H1 (cell line): ENCODE measurements around the gene CTNND2.

Experiments used
- CHD1 ChIP-seq: IDR thresholded peaks from 2 replicates; pipeline ENCODE4 v1.6.1; 2012; ENCODE audit warnings: low read depth, low read length, improper control_type of control experiment
- NRF1 ChIP-seq: IDR thresholded peaks from 2 replicates; pipeline ENCODE4 v1.6.1; 2011; ENCODE audit warnings: mild to moderate bottlenecking, low read depth, low read length, improper control_type of control experiment
- POLR2A ChIP-seq, 2 experiments: IDR thresholded peaks; 1 replicate in 1 of 2; 2 replicates in 1 of 2; pipeline ENCODE4 v1.6.1; 2011; ENCODE audit warnings: low read depth in 2 of 2, low read length in 2 of 2, mild to moderate bottlenecking in 2 of 2; ENCODE audit errors: control extremely low read depth in 1 of 2
- RFX5 ChIP-seq: IDR thresholded peaks from 2 replicates; pipeline ENCODE4 v1.6.1; 2011; ENCODE audit warnings: low read depth, low read length, improper control_type of control experiment, borderline replicate concordance
- SP1 ChIP-seq: IDR thresholded peaks from 2 replicates; pipeline ENCODE4 v1.6.1; 2011; ENCODE audit warnings: low read depth, low read length
- SUZ12 ChIP-seq: fragments of 200-600 bp; sonication (generic); IDR thresholded peaks from 2 replicates; pipeline ENCODE4 v1.6.1; 2012; ENCODE audit warnings: mild to moderate bottlenecking, inconsistent platforms, low read length, moderate library complexity, mixed read lengths
- TF ChIP-seq, protein P1 (sequence below), 3 experiments: IDR thresholded peaks; 1 replicate in 2 of 3; 2 replicates in 1 of 3; pipeline versions ENCODE4 v1.5.1 to v1.6.1; 2011; ENCODE audit warnings: low read length in 3 of 3, mild to moderate bottlenecking in 3 of 3, inconsistent platforms in 2 of 3, low read depth in 1 of 3, moderate library complexity in 1 of 3; ENCODE audit not compliant: insufficient read depth in 1 of 3; ENCODE audit errors: control extremely low read depth in 1 of 3
- TF ChIP-seq, protein P2 (sequence below): IDR thresholded peaks from 2 replicates; pipeline ENCODE4 v1.6.1; 2012; ENCODE audit warnings: inconsistent platforms

GRCh38 chr5:10949856-10950630, 954.2 kb downstream of the CTNND2 start:
- TF ChIP-seq POLR2A (IDR thresholded peaks at IDR 0.05; ENCODE audit: control extremely low read depth in 1 of 2, low read depth in 2 of 2, low read length in 2 of 2) (no peak), NRF1 (no peak), CHD1 (no peak), SUZ12 (no peak), SP1 (no peak), RFX5 (no peak)
- TF ChIP-seq, protein P1, sequence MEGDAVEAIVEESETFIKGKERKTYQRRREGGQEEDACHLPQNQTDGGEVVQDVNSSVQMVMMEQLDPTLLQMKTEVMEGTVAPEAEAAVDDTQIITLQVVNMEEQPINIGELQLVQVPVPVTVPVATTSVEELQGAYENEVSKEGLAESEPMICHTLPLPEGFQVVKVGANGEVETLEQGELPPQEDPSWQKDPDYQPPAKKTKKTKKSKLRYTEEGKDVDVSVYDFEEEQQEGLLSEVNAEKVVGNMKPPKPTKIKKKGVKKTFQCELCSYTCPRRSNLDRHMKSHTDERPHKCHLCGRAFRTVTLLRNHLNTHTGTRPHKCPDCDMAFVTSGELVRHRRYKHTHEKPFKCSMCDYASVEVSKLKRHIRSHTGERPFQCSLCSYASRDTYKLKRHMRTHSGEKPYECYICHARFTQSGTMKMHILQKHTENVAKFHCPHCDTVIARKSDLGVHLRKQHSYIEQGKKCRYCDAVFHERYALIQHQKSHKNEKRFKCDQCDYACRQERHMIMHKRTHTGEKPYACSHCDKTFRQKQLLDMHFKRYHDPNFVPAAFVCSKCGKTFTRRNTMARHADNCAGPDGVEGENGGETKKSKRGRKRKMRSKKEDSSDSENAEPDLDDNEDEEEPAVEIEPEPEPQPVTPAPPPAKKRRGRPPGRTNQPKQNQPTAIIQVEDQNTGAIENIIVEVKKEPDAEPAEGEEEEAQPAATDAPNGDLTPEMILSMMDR (IDR thresholded peaks at IDR 0.05; ENCODE audit: control extremely low read depth in 1 of 3, insufficient read depth in 1 of 3, low read depth in 1 of 3, low read length in 3 of 3), result no peak
- TF ChIP-seq, protein P2, sequence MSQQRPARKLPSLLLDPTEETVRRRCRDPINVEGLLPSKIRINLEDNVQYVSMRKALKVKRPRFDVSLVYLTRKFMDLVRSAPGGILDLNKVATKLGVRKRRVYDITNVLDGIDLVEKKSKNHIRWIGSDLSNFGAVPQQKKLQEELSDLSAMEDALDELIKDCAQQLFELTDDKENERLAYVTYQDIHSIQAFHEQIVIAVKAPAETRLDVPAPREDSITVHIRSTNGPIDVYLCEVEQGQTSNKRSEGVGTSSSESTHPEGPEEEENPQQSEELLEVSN, result no peak
